Aorta (tissue), 5 donors: Measurements from ENCODE around the gene PIGL. TPM values are rescaled to one million over a fixed set of nuclear protein-coding genes. Genes with fewer than 3 reads are reported as not detected.

Experiments
- ATAC-seq: fragments of 200-7000 bp; cut with Tn5 transposase; one replicate; pipeline ENCODE4 v1.9.1; 2022; ENCODE audit warnings: moderate library complexity; ENCODE audit not compliant: low FRiP score
- DNase-seq, 2 donors: peaks; one replicate each; pipeline ENCODE4 v3.0.0-alpha.2; 2020
- H3K27ac ChIP-seq, 2 donors: one replicate each; pipeline ENCODE4 v1.5.1; 2013; ENCODE audit warnings: low read length in 2 of 2, mild to moderate bottlenecking in 2 of 2, moderate library complexity in 2 of 2, control low read depth in 1 of 2, inconsistent platforms in 1 of 2, low read depth in 1 of 2
- H3K27me3 ChIP-seq, 2 donors: one replicate each; pipeline ENCODE4 v1.6.1; 2013; ENCODE audit warnings: control low read depth in 1 of 2, low read length in 1 of 2, mild to moderate bottlenecking in 1 of 2, moderate library complexity in 1 of 2; ENCODE audit not compliant: insufficient read depth in 2 of 2, control insufficient read depth in 1 of 2
- H3K36me3 ChIP-seq, 2 donors: one replicate each; pipeline ENCODE4 v1.6.1; 2013; ENCODE audit warnings: control low read depth in 1 of 2, low read length in 1 of 2, mild to moderate bottlenecking in 1 of 2; ENCODE audit not compliant: insufficient read depth in 2 of 2, control insufficient read depth in 1 of 2
- H3K4me1 ChIP-seq, 2 donors: one replicate each; pipeline ENCODE4 v1.6.1; 2013; ENCODE audit warnings: low read length in 2 of 2, control low read depth in 1 of 2, mild to moderate bottlenecking in 1 of 2, moderate library complexity in 1 of 2; ENCODE audit not compliant: insufficient read depth in 2 of 2, control insufficient read depth in 1 of 2
- H3K4me3 ChIP-seq, 2 donors: one replicate each; pipeline ENCODE4 v1.5.1; 2013; ENCODE audit warnings: low read length in 2 of 2, control low read depth in 1 of 2, mild to moderate bottlenecking in 1 of 2
- H3K9me3 ChIP-seq: one replicate; pipeline ENCODE4 v1.6.1; 2013; ENCODE audit warnings: mild to moderate bottlenecking, low read length; ENCODE audit not compliant: control insufficient read depth
- WGBS, 2 donors: extraction: QIAGEN DNeasy Blood & Tissue Kit; methylation state at CpG; one replicate each; pipeline ENCODE4 v1.1.7; 2013; 5-methylcytosine and 5-hydroxymethylcytosine counted together
- intact Hi-C, 2 donors: fragments of 100-400 bp; cut with DNase I; formaldehyde crosslinking; loops; one replicate each; pipeline versions ENCODE4 v1.14.2 to v1.15.0; 2022
- polyA plus RNA-seq, 2 donors: library from polyadenylated mRNA; stranded (reverse); fragments of 200-250 nt; gene quantifications; one replicate each; pipeline ENCODE4 v1.2.3, GENCODE V29; 2013
- total RNA-seq, 2 donors: library from RNA; stranded (reverse); fragmentation: NEBNext Ultra II Directional; extraction: Animal tissue kit (Norgen Biotek cat#: 25700); gene quantifications; one replicate each; pipeline ENCODE4 v1.2.1, GENCODE V29; 2021
- donor health status: healthy with polysubstance abuse.
- donor health status: Bipolar disorder and iron deficiency.
- donor health status: DM: no; HTN: no; CAD: no.
- donor health status: DM: no; HTN: no; CAD: no.
- donor health status: DM: yes; HTN: yes; CAD: no.

PIGL gene
- total and polyA plus RNA-seq, 4 donors = 36.1 to 53.4 (median 53.3) TPM; not detected in 1

DNA sequence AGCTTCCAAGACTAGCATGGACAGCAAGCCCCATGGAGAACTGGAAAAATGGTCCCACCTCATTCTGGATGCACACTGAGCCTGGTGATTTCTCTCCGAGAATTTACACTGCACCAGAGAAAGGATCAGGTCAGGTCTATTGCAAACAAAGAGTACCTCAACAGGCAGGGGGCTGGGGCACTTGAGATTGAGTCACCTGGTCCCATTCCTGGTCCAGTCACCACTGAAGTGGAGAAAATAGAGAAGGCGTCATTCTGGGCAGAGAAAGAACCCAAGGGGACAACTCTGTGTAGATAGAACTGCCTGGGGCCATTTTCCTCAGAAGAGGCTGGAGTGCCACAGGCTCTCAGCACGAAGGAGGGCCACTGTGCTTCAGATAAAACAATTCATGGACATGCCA, 97.8 kb downstream of the PIGL start:
- no peak overlapping the region for H3K27ac ChIP-seq
- H3K27me3 ChIP-seq = no peaks in the 10 kb centered on the region
- intact Hi-C loops = no loop called here
- no peak overlapping the region for H3K4me3 ChIP-seq
- DNase-seq (no peak), ATAC-seq (no peak)
- no peaks in the 10 kb centered on the region for H3K9me3 ChIP-seq
- H3K36me3 ChIP-seq = no peaks in the 10 kb centered on the region
- no peaks in the 10 kb centered on the region for H3K4me1 ChIP-seq
- 95 to 96% methylated on average over 3 of the region's 3 CpGs for WGBS, 2 donors

DNA sequence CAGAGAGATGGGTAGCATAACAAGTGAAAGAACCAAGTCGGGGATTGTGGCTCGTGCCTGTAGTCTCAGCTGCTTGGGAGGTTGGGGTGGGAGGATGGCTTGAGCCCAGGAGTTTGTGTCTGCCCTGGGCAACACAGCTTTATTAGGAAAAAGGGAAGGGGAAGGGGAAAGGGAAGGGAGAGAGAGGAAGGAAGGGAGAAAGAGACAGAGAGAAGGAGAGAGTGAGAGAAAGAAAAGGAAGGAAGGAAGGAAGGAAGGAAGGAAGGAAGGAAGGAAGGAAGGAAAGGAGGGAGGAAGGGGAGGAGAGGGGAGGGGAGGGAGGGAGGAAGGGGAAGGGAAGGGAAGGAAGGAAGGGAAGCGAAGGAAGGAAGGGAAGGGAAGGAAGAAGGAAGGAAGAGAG, 103.0 kb downstream of the PIGL start:
- WGBS, 2 donors = 48 to 74% methylated on average over 3 of the region's 3 CpGs

DNA sequence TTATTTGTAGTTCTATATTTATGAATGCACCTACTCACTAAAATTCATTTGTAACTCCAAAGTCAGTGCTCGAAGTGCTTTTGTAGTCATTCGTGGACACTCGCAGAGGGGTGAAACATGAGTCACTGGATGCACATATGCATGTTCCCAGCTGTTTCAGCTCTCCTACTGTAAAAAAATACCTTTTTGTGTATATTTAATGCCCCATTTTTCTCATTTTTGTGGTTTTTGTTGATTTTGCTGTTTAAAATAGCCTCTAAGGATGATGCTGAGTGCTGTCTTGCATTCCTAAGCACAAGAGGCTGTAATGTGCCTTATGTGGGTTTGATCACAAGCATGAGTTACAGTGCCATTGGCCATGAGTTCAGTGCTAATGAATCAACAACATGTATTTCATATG, 105.6 kb downstream of the PIGL start:
- no peak overlapping the region for H3K4me3 ChIP-seq
- peaks cover 2 to 6% of the 10 kb centered on the region in 2 donors for H3K36me3 ChIP-seq
- 90 to 93% methylated on average over 3 of the region's 3 CpGs for WGBS, 2 donors
- no peak overlapping the region for H3K27ac ChIP-seq
- H3K27me3 ChIP-seq = no peaks in the 10 kb centered on the region
- no peaks in the 10 kb centered on the region for H3K4me1 ChIP-seq
- H3K9me3 ChIP-seq = no peaks in the 10 kb centered on the region
- intact Hi-C loops = no loop called here
- ATAC-seq = no peak
- no peak for DNase-seq

More for the DNA sequence above, 103.0 kb downstream of the PIGL start:
- Histone ChIP-seq H3K4me1 (no peaks in the 10 kb centered on the region), H3K36me3 (no peaks in the 10 kb centered on the region), H3K27me3 (no peaks in the 10 kb centered on the region), H3K4me3 (no peak overlapping the region), H3K9me3 (no peaks in the 10 kb centered on the region), H3K27ac (no peak overlapping the region)
- DNase-seq (no peak), ATAC-seq (no peak)
- intact Hi-C loops = no loop called here

DNA sequence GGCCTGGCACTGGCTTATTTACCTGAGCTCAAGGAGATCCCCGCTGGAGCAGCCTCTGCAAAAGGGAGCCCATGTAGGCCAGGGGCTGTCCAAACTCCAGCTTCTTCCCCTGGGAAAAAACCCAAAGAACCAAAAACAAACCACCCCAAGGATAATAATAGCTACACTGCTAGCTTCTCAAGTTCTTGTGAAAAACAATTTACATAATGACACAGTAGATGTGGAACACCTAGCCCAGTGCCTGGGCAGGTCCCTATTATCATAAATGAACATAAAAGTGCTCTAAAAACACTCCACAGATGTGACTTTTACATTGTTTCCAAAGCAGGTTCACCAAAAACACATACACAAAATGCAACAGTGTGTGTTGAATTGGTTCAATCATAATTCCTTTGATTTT, 109.0 kb downstream of the PIGL start:
- peaks cover 2 to 6% of the 10 kb centered on the region in 2 donors for H3K36me3 ChIP-seq
- intact Hi-C loops = no loop called here
- WGBS, 2 donors = 92 to 93% methylated on average over 1 of the region's 1 CpG
- H3K27me3 ChIP-seq = no peaks in the 10 kb centered on the region
- ATAC-seq (no peak), DNase-seq (no peak)
- no peaks in the 10 kb centered on the region for H3K4me1 ChIP-seq
- no peaks in the 10 kb centered on the region for H3K9me3 ChIP-seq
- H3K27ac ChIP-seq = no peak overlapping the region
- no peak overlapping the region for H3K4me3 ChIP-seq

DNA sequence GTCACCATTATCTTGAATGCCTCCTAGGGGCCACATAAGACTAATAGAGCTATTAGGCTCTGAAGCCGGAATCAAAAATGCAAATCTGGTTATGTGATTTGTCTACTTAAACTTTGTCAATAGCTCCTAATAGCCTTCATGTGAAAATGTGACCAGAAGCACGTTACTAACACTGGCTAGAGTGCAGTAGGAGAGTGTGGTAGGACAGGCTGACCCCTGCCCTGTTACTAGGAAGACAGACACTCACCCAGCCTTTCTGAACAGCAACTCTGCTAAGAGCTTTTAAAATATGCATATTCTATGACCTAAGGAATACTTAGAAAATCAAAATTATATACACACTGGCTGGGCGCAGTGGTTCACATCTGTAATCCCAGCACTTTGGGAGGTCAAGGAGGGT, 110.0 kb downstream of the PIGL start:
- peaks cover 2 to 6% of the 10 kb centered on the region in 2 donors for H3K36me3 ChIP-seq
- DNase-seq (no peak), ATAC-seq (no peak)
- H3K4me1 ChIP-seq = no peaks in the 10 kb centered on the region
- H3K27me3 ChIP-seq = no peaks in the 10 kb centered on the region
- no peak overlapping the region for H3K27ac ChIP-seq
- no peak overlapping the region for H3K4me3 ChIP-seq
- no peaks in the 10 kb centered on the region for H3K9me3 ChIP-seq
- WGBS, 2 donors = 94% methylated on average over 3 of the region's 3 CpGs
- intact Hi-C loops = no loop called here

DNA sequence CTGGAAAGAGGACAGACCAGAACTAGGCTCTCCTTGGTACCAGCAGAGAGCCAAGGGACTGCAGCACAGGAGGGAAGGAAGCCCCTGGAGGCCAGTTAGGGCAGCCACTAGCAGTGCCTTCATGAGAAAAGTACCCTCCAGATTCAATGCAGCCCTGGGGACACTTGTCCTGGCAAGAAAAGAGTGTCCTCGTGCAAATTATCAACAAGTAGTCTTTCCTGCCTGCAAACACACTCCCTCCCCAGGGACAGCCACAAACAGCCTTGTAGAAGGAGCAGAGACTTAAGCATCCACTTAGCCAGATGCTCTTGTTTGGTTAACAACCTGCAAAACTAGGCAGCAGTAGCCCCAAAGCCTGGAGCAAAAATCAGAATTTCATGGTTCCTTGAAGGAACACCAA, 112.0 kb downstream of the PIGL start:
- intact Hi-C loops = no loop called here
- Histone ChIP-seq H3K4me3 (no peak overlapping the region), H3K27me3 (no peaks in the 10 kb centered on the region), H3K9me3 (no peaks in the 10 kb centered on the region), H3K4me1 (no peaks in the 10 kb centered on the region), H3K27ac (no peak overlapping the region), H3K36me3 (peaks cover 2 to 6% of the 10 kb centered on the region in 2 donors)
- WGBS, 2 donors = 0 to 3% methylated on average over 1 of the region's 1 CpG
- ATAC-seq = no peak
- DNase-seq = no peak

DNA sequence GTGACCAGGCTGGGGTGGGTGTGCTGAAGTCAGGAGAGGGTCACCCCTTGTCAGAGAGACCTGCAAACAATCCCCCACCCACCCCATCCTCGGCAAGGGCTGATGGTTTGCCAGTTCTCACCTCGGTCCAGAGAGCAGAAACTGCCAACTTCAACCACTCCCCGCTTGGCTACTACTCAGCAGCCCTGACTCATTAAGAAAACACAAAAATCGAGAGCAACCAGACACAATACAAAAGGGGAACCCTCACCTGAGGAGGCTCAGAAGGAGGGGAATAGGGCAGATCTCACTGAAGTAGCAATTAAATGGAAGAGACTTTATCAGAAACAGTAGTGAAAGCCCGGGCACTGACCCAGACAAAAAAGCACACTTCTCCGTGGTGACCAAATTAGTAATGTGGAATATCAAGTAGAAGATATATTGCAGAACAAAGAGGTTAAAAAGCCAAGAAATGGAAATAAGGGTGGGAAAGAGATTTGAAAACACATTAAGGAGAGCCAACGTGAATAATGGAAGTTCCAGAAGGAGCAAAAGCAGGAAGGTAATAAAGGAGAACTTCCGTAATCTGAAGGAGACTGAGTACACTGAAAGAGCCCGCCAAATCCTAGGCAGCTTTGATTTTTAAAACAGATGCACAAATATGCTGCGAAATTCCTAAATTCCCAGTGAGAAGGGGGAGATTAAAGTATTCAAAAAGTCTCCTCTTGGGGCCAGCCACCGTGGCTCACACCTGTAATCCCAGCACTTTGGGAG, 112.7 kb downstream of the PIGL start:
- peak; percentile 65 for ATAC-seq
- Histone ChIP-seq H3K4me1 (no peaks in the 10 kb centered on the region), H3K36me3 (peaks cover 2 to 6% of the 10 kb centered on the region in 2 donors), H3K27me3 (no peaks in the 10 kb centered on the region), H3K9me3 (no peaks in the 10 kb centered on the region), H3K4me3 (peak overlapping the region in 1 of 2 donors; percentile 27), H3K27ac (no peak overlapping the region)
- DNase-seq = peak in 1 of 2 donors; percentile 51
- intact Hi-C loops = no loop called here
- WGBS, 2 donors = 11 to 12% methylated on average over 11 of the region's 11 CpGs

DNA sequence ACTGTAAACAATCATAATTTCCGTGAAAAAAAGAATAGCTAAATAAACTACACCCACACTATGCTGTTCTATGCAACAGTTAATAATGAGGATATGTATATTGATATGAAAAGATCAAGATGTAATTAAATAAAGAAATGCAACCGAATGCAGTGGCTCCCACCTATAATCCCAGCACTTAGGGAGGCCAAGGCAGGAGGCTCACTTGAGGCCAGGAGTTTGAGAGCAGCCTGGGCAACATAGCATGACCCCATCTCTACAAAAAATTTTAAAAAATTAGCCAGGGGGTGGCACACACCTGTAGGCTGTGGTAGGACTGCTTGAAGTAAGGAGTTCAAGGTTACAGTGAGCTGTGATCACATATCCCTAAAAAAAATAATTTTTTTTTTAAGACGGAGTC, 121.4 kb downstream of the PIGL start:
- intact Hi-C loops = no loop called here
- no peaks in the 10 kb centered on the region for H3K9me3 ChIP-seq
- no peaks in the 10 kb centered on the region for H3K27me3 ChIP-seq
- ATAC-seq (no peak), DNase-seq (no peak)
- H3K36me3 ChIP-seq = no peaks in the 10 kb centered on the region
- no peak overlapping the region for H3K4me3 ChIP-seq
- H3K27ac ChIP-seq = no peak overlapping the region
- 93 to 94% methylated on average over 3 of the region's 3 CpGs for WGBS, 2 donors
- no peaks in the 10 kb centered on the region for H3K4me1 ChIP-seq

DNA sequence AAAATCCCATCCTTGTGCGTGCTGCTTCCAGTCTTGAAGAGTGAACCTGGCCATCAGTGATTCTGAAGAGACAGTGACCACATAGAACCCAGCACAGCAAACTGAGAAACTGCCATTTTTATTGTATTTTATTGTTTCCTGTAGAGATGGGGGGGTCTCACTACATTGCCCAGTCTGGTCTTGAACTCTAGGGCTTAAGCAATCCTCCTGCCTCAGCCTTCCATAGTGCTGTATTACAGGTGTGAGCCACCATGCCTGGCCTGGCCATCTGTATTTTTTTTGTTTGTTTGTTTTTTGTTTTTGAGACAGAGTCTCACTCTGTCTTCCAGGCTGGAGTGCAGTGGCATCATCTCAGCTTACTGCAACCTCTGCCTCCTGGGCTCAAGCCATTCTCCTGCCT, 122.4 kb downstream of the PIGL start:
- no peak overlapping the region for H3K4me3 ChIP-seq
- DNase-seq (no peak), ATAC-seq (no peak)
- H3K27me3 ChIP-seq = no peaks in the 10 kb centered on the region
- no peaks in the 10 kb centered on the region for H3K9me3 ChIP-seq
- WGBS, 2 donors = 98 to 100% methylated on average over 1 of the region's 1 CpG
- no peaks in the 10 kb centered on the region for H3K36me3 ChIP-seq
- no peak overlapping the region for H3K27ac ChIP-seq
- H3K4me1 ChIP-seq = no peaks in the 10 kb centered on the region
- intact Hi-C loops = no loop called here
